ENCODE measurements around the gene PARP1. TPM values are rescaled to one million over a fixed set of nuclear protein-coding genes. Genes with fewer than 3 reads are reported as not detected.

Gene PARP1
- total RNA-seq, 1 experiment from 2014 or later: 376 TPM

DNA sequence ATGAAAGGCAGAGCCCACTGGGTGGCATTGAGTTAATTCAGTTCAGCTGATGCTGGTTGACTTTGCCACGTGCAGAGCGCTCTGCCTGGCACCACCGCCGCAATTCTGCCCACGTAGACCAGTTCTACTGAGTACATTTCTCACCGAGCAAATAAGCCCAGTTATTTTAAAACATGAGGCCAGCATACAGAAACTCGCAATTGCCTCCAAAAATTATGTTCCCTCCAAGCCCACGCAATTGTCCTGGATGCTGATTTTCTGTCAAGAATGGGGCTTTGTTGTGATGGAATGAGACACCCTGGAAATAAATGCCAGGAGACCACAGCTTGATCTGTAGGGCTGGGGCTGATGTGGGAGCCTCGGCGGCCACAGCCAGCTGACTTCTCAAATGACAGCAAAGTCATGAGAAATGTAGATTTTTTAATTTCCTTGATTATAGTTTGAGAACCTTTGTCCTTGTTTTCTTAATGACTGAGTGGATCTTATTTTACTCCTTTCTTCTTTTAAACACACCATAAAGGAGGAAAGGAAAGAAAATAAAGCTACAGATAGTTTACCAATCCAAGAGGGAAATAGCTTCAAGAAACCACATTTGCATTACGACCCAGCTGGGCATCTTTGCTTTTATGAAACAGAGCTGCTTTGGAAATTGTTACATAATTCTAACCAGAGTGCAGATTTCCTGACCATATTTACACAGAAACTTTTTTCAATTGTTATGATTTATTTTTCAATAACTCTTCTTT, 11.6 kb upstream of the PARP1 start:
- ChIA-PET CTCF (interaction anchor here (0.6 to 4.2 kb wide), 5 partner anchors 12 to 207 kb away, joined by 3 to 32 read pairs (median 10); partner anchors contain the start of gene PARP1), POLR2A (no interaction called here)

GRCh38 chr1:226417830-226418546, 10.1 kb upstream of the PARP1 start:
- DNase-seq (ENCODE audit: low spot score): no peak
- peak; percentile 76 for ATAC-seq
- H3K27me3 Mint-ChIP-seq (ENCODE audit: low read depth): no peaks in the 10 kb centered on the region; the same call in 1 of the 2 replicates
- H3K27ac Mint-ChIP-seq: no peak overlapping the region; the same call in 1 of the 2 replicates
- POLR2A ChIA-PET: interaction anchor here (0.7 kb wide), 1 partner anchor 41 kb away, joined by 3 read pairs; no protein-coding TSS in a partner anchor
- CTCF ChIA-PET: interaction anchor here (2.9 kb wide), 1 partner anchor 10 kb away, joined by 18 read pairs; the partner anchor contains the start of gene PARP1
- H3K4me3 Mint-ChIP-seq: no peak overlapping the region
- TF ChIP-seq HMGXB4 (CRISPR knock-in tag; IDR thresholded peaks at IDR 0.05): no peak
- TF ChIP-seq FOXP1 (CRISPR knock-in tag; IDR thresholded peaks at IDR 0.05; ENCODE audit: borderline replicate concordance): no peak
- TF ChIP-seq TP53 (CRISPR knock-in tag; IDR thresholded peaks at IDR 0.05): no peak
- TF ChIP-seq, protein P1, sequence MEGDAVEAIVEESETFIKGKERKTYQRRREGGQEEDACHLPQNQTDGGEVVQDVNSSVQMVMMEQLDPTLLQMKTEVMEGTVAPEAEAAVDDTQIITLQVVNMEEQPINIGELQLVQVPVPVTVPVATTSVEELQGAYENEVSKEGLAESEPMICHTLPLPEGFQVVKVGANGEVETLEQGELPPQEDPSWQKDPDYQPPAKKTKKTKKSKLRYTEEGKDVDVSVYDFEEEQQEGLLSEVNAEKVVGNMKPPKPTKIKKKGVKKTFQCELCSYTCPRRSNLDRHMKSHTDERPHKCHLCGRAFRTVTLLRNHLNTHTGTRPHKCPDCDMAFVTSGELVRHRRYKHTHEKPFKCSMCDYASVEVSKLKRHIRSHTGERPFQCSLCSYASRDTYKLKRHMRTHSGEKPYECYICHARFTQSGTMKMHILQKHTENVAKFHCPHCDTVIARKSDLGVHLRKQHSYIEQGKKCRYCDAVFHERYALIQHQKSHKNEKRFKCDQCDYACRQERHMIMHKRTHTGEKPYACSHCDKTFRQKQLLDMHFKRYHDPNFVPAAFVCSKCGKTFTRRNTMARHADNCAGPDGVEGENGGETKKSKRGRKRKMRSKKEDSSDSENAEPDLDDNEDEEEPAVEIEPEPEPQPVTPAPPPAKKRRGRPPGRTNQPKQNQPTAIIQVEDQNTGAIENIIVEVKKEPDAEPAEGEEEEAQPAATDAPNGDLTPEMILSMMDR (IDR thresholded peaks at IDR 0.05): no peak
- TF ChIP-seq NR3C1 (CRISPR knock-in tag; conservative IDR thresholded peaks at IDR 0.05; ENCODE audit: low read depth): no peak
- no peak for TF ChIP-seq JAZF1 (CRISPR knock-in tag; IDR thresholded peaks at IDR 0.05)
- TF ChIP-seq NR2C2 (CRISPR knock-in tag; IDR thresholded peaks at IDR 0.05): no peak
- TF ChIP-seq, protein P2, sequence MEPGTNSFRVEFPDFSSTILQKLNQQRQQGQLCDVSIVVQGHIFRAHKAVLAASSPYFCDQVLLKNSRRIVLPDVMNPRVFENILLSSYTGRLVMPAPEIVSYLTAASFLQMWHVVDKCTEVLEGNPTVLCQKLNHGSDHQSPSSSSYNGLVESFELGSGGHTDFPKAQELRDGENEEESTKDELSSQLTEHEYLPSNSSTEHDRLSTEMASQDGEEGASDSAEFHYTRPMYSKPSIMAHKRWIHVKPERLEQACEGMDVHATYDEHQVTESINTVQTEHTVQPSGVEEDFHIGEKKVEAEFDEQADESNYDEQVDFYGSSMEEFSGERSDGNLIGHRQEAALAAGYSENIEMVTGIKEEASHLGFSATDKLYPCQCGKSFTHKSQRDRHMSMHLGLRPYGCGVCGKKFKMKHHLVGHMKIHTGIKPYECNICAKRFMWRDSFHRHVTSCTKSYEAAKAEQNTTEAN (CRISPR knock-in tag; IDR thresholded peaks at IDR 0.05): no peak
- no peaks in the 10 kb centered on the region for H3K36me3 Mint-ChIP-seq
- H3K9me3 Mint-ChIP-seq: no peaks in the 10 kb centered on the region
- H3K4me1 Mint-ChIP-seq: peaks cover 19% of the 10 kb centered on the region

More for the DNA sequence above, 11.6 kb upstream of the PARP1 start:
- DNase-seq (ENCODE audit: low spot score) (no peak), ATAC-seq (no peak)
- no peaks in the 10 kb centered on the region for H3K27me3 Mint-ChIP-seq (ENCODE audit: low read depth)
- no peak for TF ChIP-seq ZNF671 (CRISPR knock-in tag; IDR thresholded peaks at IDR 0.05)
- H3K4me1 Mint-ChIP-seq: peaks cover 19% of the 10 kb centered on the region
- H3K27ac Mint-ChIP-seq: no peak overlapping the region
- H3K36me3 Mint-ChIP-seq: no peaks in the 10 kb centered on the region
- no peaks in the 10 kb centered on the region for H3K9me3 Mint-ChIP-seq
- H3K4me3 Mint-ChIP-seq: no peak overlapping the region

GRCh38 chr1:226417350-226417749, 9.5 kb upstream of the PARP1 start:
- Mint-ChIP-seq H3K4me1 (peaks cover 19% of the 10 kb centered on the region), H3K4me3 (no peak overlapping the region), H3K36me3 (no peaks in the 10 kb centered on the region), H3K27me3 (ENCODE audit: low read depth) (no peaks in the 10 kb centered on the region; the same call in 1 of the 2 replicates), H3K27ac (no peak overlapping the region), H3K9me3 (no peaks in the 10 kb centered on the region)
- no peak for ATAC-seq
- TF ChIP-seq GABPB1 (CRISPR knock-in tag; IDR thresholded peaks at IDR 0.05) (no peak), ZNF396 (CRISPR knock-in tag; IDR thresholded peaks at IDR 0.05; ENCODE audit: borderline replicate concordance) (no peak), ZNF263 (CRISPR knock-in tag; IDR thresholded peaks at IDR 0.05; ENCODE audit: low read depth) (no peak), FOXJ3 (CRISPR knock-in tag; IDR thresholded peaks at IDR 0.05; ENCODE audit: borderline replicate concordance) (no peak), ZNF671 (CRISPR knock-in tag; IDR thresholded peaks at IDR 0.05) (no peak), PRRX2 (CRISPR knock-in tag; IDR thresholded peaks at IDR 0.05) (no peak)
- no peak for DNase-seq (ENCODE audit: low spot score)
- CTCF ChIA-PET: interaction anchor here (0.6 to 2.9 kb wide), 3 partner anchors 8 to 203 kb away, joined by 3 to 18 read pairs (median 3); partner anchors contain the start of gene PARP1
- POLR2A ChIA-PET: no interaction called here

All from WTC11 (cell line).